ENCODE data around the gene SLC25A48.

DNA sequence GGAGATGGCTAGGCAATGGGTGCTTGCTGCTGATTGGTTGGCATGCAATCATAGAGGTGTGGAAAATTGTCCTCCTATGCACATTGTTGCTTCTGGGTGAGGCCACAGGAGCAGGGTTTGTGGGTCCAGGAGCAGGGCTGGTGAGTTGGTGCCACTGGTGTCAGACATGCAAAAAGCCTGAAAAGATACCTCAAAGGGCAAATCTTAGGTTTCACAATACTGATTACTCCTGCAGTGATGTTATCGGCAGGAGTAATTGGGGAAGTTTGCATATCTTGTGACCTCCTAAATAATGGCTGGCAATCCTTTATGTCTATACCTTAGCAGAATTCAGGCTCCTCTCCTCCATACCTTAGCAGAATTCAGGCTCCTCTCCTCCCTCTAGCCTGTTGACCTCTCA lies 25.2 kb downstream of the SLC25A48 start:
- TF ChIP-seq, protein P1, sequence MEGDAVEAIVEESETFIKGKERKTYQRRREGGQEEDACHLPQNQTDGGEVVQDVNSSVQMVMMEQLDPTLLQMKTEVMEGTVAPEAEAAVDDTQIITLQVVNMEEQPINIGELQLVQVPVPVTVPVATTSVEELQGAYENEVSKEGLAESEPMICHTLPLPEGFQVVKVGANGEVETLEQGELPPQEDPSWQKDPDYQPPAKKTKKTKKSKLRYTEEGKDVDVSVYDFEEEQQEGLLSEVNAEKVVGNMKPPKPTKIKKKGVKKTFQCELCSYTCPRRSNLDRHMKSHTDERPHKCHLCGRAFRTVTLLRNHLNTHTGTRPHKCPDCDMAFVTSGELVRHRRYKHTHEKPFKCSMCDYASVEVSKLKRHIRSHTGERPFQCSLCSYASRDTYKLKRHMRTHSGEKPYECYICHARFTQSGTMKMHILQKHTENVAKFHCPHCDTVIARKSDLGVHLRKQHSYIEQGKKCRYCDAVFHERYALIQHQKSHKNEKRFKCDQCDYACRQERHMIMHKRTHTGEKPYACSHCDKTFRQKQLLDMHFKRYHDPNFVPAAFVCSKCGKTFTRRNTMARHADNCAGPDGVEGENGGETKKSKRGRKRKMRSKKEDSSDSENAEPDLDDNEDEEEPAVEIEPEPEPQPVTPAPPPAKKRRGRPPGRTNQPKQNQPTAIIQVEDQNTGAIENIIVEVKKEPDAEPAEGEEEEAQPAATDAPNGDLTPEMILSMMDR (IDR thresholded peaks at IDR 0.05) = no peak
- no peak for TF ChIP-seq POLR2A (IDR thresholded peaks at IDR 0.05)

Measured in heart left ventricle (tissue), 13 donors.